ENCODE measurements around the gene PADI2. TPM values are rescaled to one million over a fixed set of nuclear protein-coding genes. Genes with fewer than 3 reads are reported as not detected.

The PADI2 gene
- total RNA-seq, 1 experiment from 2014 or later = not detected

DNA sequence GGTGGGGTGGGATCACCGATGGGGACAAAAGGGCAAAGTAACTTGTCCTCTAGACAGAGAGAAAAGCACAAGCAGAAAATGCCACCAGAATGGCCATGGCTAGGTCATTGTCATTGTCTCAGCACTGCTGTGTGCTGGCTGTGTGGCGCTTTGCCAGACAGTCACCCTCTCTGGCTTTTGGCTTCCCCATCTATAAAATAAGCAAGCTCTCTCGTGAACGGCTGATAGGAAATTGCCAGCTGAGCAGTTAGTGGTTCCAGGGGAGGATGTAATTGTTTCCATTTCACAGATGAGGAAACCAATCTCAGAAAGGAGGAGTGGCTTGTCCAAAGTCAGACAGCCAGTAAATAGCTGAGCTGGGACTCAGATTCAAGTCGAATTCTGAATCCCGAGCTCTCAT lies 32.5 kb downstream of the PADI2 start:
- DNase-seq (ENCODE audit: low read depth) = no peak

DNA sequence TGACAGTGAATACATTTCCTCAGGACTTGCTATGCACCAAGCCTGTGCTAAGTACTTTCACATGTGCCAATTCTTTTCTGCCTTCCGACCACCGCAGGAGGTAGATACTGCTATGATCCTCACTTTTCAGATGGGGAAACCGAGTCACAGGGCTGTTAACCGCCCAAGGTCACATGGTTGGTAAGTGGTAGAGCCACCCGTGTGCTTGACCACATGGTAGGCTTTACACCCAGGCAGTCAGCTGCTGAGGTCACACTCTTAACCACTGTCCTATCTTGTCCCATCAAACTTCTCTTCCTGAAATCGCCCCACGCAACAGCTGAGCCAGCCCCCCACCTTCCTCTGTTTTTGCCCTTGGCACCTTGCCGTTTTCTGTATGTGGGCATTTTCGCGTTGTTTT lies 34.5 kb downstream of the PADI2 start:
- DNase-seq (ENCODE audit: low read depth) = no peak

DNA sequence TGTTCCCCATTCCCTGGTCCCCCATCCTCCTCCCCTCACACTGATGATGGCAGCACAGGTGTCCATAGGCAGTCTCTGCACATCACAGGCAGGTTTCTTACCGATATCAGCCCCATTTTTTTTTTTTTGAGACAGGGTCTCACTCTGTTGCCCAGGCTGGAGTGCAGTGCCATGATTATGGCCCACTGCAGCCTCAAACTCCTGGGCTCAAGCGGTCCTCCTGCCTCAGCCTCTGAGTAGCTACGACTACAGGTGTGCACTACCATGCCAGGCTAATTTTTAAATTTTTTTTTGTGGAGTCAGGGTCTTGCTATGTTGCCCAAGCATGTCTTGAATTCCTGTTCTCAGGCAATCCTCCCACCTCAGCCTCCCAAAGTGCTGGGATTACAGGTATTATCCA lies 36.5 kb downstream of the PADI2 start:
- DNase-seq (ENCODE audit: low read depth) = no peak

GRCh38 chr1:17081439-17081838 lies 37.8 kb downstream of the PADI2 start:
- no peak for DNase-seq (ENCODE audit: low read depth)

DNA sequence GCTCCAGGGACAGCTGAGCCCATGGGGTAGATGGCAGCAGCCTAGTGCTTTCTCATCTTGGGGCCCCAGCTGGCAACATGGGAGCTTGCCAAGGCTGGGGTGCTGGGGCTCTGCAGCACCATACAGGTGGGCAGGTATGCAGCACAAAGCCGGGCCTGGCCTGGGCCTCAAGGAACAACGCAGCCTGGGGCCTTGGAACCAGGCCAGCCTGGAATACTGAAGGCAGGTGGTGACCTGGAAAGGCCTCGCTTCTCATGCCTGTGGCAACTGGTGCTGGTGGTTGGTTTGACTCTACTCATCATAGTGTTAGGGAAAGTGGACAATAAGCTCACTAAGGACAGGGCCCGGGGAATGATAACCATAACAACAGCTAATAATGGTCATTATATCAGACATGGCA lies 38.4 kb downstream of the PADI2 start:
- DNase-seq (ENCODE audit: low read depth) = no peak

GRCh38 chr1:17080085-17080759 lies 39.0 kb downstream of the PADI2 start:
- no peak for DNase-seq (ENCODE audit: low read depth)

DNA sequence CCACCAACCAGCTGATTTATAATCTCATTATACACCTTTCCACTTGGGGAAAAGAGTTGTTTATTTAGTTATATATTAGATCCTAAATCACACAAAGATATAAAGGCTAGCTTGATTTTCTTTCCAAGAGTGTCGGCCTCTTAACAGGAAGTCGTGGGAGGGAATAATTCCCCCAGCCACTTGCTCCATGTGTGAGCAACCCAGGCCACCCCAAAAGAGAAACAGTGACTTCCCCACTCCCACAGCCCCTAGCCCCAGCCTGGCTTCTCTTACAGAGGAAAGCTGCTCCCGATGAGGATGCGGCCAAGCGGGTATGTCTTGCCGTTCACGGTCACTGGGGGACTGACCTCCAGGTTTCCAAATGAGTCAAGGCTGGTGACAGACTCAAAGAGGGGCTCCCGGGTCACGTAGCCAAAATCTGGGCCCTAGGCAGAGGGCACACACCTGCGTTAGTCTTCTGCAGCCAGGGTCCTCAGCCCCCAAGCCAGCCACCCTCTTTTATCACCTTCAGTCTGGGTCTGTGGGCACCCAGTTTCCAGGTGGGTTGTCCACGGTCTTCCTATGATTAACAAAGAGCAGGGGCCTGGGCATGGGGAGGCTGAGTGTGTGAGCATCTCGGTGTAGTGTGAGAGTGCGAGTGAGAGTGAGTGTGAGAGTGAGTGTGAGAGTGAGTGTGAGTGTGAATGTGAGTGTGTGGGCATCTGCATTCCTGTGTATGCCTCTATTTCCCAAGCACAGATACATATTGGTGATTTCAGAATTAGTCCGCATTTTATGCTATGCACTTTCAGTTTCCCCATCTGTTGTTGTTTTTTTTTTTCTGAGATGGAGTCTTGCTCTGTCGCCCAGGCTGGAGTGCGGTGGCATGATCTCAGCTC lies 40.0 kb downstream of the PADI2 start:
- DNase-seq (ENCODE audit: low read depth) = no peak

DNA sequence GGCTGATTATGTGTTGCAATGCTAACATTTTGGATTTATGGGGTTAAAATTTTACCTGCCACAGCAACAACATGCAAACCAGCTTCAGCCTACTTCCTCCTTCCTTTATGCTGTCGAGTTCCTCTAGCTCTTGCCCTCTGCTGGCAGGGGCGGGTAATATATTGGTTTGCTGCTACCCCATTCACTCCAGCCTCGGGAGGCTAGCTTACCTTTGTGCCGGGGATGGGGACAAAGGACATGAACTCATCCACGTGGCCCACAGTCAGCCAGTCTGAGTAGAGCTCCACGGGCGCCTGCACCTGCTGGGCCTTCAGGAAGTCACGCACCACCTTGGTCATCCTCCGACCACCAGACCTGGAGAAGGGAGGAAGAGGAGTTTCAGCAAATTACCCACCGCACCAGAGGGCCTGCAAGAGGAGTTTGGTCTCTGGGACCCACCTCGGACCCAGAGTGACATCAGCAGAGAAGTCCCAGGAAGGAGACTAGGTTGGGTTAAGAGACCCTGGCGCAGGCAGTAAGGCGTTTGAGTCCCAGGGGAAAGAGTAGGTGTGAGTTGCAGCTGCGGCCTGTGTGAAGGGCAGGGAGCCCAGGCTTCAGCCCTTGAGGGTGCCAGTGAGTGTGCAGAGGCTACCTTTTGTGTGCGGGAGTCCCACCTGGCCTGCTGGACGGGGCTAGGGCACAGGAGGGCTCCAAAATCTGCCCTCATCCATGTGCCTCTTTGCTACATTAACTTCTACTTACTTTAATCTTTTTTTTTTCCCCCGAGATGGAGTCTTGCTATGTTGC lies 43.6 kb downstream of the PADI2 start:
- peak; percentile 24 for DNase-seq (ENCODE audit: low read depth)

- DNase-seq (ENCODE audit: low read depth) = no peak
Observed at GRCh38 chr1:17071794-17072193, 47.5 kb downstream of the PADI2 start.

GRCh38 chr1:17070163-17070525 lies 49.1 kb downstream of the PADI2 start:
- no peak for DNase-seq (ENCODE audit: low read depth)

- DNase-seq (ENCODE audit: low read depth) = no peak
Observed at GRCh38 chr1:17069452-17070162, 49.6 kb downstream of the PADI2 start.

- DNase-seq (ENCODE audit: low read depth) = no peak
Observed at GRCh38 chr1:17068789-17069188, 50.5 kb downstream of the PADI2 start.

- DNase-seq (ENCODE audit: low read depth) = no peak
Observed at GRCh38 chr1:17067465-17068240, 51.6 kb downstream of the PADI2 start.

GRCh38 chr1:17067069-17067426 lies 52.2 kb downstream of the PADI2 start:
- no peak for DNase-seq (ENCODE audit: low read depth)

DNA sequence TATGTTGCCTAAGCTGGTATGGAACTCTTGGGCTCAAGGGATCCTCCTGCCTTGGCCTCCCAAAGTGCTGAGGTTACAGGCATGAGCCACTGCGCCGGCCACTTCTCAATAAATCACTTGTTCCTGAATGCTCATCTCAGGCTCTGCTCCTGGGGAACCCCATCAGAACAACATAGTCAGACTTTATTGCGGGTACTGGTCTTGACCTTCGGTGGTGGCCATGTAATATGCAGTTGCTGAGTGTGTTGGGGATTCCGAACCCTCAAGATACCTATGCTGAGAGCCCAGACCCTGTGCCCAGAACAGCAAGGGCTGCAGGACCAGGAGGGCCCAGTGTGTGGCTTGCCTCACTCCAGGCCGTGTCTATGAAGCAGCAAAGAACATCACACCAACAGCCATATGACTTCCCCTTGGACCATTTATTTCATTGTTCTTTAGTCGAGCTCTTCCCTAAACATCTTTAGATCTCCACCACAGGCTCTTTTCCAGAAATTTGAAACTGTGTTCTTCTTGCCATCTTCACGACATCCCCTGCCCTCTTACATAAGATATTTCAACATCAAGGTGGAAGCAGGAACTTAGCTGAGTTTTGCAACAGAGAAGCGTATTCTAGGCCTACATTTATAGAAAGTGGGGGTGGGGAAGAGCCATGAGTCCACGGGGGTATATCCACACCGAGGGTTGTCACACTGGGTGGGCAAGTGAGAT lies 52.7 kb downstream of the PADI2 start:
- no peak for DNase-seq (ENCODE audit: low read depth)

- DNase-seq (ENCODE audit: low read depth) = no peak
Observed at GRCh38 chr1:17065666-17066065, 53.6 kb downstream of the PADI2 start.

- DNase-seq (ENCODE audit: low read depth) = peak; percentile 83
Observed at GRCh38 chr1:17062751-17063150, 56.5 kb downstream of the PADI2 start.

- peak; percentile 26 for DNase-seq (ENCODE audit: low read depth)
Observed at GRCh38 chr1:17061892-17062291, 57.4 kb downstream of the PADI2 start.

DNA sequence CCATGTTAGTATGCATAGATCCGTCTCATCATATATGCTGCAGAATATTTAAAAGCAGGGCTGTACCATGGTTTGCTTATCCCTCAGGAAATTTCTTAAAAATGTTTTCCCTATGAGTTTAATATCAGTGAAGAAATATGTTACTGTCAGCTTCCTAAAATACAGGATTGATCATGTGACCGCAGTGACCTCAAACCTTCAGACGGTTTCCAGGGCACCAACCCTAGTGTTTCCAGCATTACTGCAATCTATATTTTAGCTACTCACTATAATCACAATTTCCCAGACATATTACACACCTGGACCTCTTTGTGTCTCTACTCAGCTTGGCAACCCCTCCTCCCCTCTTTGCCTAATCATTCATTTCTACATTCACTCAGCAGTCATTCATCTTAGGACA lies 57.8 kb downstream of the PADI2 start:
- DNase-seq (ENCODE audit: low read depth) = no peak

GRCh38 chr1:17060306-17060749 lies 58.9 kb downstream of the PADI2 start:
- no peak for DNase-seq (ENCODE audit: low read depth)
